Measurements from ENCODE around the gene CDC42EP3. TPM values are rescaled to one million over a fixed set of nuclear protein-coding genes. Genes with fewer than 3 reads are reported as not detected.

Gene CDC42EP3
- total RNA-seq, 4 donors from 2014 or later = 14.0 to 42.6 (median 28.7) TPM

- 90 to 92% methylated on average over 3 of the region's 3 CpGs for WGBS, 2 donors
- no peak for TF ChIP-seq POLR2A (IDR thresholded peaks at IDR 0.05)
- TF ChIP-seq, protein P1, sequence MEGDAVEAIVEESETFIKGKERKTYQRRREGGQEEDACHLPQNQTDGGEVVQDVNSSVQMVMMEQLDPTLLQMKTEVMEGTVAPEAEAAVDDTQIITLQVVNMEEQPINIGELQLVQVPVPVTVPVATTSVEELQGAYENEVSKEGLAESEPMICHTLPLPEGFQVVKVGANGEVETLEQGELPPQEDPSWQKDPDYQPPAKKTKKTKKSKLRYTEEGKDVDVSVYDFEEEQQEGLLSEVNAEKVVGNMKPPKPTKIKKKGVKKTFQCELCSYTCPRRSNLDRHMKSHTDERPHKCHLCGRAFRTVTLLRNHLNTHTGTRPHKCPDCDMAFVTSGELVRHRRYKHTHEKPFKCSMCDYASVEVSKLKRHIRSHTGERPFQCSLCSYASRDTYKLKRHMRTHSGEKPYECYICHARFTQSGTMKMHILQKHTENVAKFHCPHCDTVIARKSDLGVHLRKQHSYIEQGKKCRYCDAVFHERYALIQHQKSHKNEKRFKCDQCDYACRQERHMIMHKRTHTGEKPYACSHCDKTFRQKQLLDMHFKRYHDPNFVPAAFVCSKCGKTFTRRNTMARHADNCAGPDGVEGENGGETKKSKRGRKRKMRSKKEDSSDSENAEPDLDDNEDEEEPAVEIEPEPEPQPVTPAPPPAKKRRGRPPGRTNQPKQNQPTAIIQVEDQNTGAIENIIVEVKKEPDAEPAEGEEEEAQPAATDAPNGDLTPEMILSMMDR (IDR thresholded peaks at IDR 0.05) = no peak
- intact Hi-C loops (cut with DNase I; ENCODE audit: low total_unique reads) = no loop called here
- DNase-seq (ENCODE audit: low spot score in 2 of 2) = no peak
- no peak overlapping the region for H3K4me3 ChIP-seq (ENCODE audit: low read depth, poor library complexity, severe bottlenecking)
Measured at GRCh38 chr2:37618326-37618725, 53.1 kb downstream of the CDC42EP3 start.

GRCh38 chr2:37617119-37617892 is 54.1 kb downstream of the CDC42EP3 start:
- 91 to 92% methylated on average over 14 of the region's 14 CpGs for WGBS, 2 donors
- H3K4me3 ChIP-seq (ENCODE audit: low read depth, poor library complexity, severe bottlenecking) = no peak overlapping the region
- intact Hi-C loops (cut with DNase I; ENCODE audit: low total_unique reads) = no loop called here
- TF ChIP-seq POLR2A (IDR thresholded peaks at IDR 0.05) = no peak
- TF ChIP-seq, protein P1 (IDR thresholded peaks at IDR 0.05) = no peak
- DNase-seq (ENCODE audit: low spot score in 2 of 2) = no peak

DNA sequence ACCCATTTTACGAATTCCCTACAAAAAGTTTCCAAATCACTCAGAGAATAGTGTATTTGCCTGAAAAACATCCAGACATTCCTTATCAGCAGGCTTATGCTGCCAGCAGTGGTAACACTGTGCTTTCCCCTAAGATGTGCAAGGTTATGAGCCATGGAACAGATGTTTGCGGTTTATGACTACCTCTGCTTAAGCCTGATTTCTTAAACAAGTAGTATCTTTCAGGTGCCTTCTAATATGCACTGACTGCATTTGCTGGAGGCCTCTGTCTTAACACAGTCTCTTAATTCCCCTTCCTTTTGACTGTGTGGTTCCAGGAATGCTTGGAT is 54.8 kb downstream of the CDC42EP3 start:
- TF ChIP-seq POLR2A (IDR thresholded peaks at IDR 0.05) = no peak
- TF ChIP-seq, protein P1 (IDR thresholded peaks at IDR 0.05) = no peak
- intact Hi-C loops (cut with DNase I; ENCODE audit: low total_unique reads) = no loop called here
- no peak overlapping the region for H3K4me3 ChIP-seq (ENCODE audit: low read depth, poor library complexity, severe bottlenecking)
- 86 to 90% methylated on average over 2 of the region's 2 CpGs for WGBS, 2 donors
- DNase-seq (ENCODE audit: low spot score in 2 of 2) = no peak

DNA sequence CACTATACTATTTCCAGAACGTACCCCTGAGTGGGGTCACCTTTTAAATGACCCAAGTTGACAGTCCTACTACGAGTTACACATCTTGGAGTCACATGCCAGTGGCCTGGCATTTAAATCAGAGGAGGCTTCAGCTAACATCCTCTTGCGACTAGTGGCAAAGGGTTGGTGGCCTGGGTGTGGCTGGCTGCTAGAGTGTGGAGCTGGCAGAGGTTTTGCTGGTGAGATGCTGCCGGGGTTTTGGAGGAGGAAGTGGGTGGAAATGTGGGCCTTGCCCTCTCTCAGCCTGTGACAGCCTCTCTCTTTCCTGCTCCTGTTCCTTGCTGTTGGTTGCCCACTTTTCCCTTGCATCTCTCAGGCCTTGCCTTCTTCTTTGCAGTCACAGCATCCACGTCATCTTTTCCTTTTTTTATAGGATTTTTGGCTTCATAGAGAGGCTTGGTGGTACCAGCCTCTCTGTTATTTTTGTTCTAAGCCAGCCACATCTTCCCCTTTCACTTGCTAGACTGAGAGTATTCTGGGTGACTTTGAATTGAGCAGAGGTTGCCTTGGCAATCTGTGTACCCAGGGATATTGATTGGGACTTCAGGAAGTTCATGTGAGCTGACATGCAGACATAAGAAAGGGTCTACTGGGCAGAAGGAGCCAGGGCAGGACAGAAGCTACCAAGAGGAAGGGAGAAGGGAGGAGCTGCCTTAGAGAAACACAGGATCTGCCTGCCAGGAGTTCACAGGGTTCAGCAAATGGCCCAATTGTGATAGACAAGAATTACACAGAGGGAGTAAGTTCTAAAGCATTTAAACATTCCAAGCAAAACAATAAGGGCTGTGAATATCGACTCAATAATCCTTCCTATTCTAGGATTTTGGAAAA is 55.4 kb downstream of the CDC42EP3 start:
- TF ChIP-seq, protein P1 (IDR thresholded peaks at IDR 0.05) = no peak
- no peak for TF ChIP-seq POLR2A (IDR thresholded peaks at IDR 0.05)
- DNase-seq (ENCODE audit: low spot score in 2 of 2) = peak in 1 of 2 donors; percentile 90
- intact Hi-C loops (cut with DNase I; ENCODE audit: low total_unique reads) = no loop called here
- no peak overlapping the region for H3K4me3 ChIP-seq (ENCODE audit: low read depth, poor library complexity, severe bottlenecking)
- 57 to 61% methylated on average over 6 of the region's 6 CpGs for WGBS, 2 donors

DNA sequence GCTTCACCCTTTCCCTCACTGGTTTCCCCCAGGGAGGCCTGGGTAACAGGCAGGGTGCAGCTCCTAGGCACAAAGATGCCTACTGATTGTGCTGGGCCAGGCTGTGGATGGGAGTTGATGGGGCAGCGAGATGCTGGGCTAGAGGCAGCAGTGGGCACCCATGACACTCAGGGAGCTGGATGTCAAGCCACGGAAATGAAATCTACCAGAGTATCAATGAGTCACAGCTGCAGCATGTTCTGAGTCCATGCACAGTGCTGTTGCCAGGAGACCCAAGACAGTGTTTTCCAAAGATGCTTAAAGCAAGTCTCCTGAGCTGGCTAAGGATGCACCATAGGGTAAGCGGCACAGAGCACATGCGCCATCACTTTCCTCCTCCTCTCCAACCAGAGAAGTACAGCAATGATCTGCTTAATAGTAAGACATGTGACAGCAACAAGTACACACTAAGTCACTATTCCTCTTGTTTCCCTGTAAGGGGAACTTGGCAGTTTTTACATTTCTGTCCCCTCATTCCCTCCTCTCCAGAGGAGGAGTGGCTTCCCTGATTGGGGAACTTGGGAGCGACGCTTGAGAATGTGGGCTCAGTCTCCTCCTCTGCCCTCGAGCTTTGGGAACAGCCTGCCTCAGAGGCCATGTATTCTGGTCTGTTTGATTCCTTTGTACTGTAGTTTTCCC is 57.2 kb downstream of the CDC42EP3 start:
- WGBS, 2 donors = 71 to 78% methylated on average over 7 of the region's 7 CpGs
- intact Hi-C loops (cut with DNase I; ENCODE audit: low total_unique reads) = no loop called here
- H3K4me3 ChIP-seq (ENCODE audit: low read depth, poor library complexity, severe bottlenecking) = no peak overlapping the region
- no peak for TF ChIP-seq POLR2A (IDR thresholded peaks at IDR 0.05)
- TF ChIP-seq, protein P1 (IDR thresholded peaks at IDR 0.05) = no peak
- DNase-seq (ENCODE audit: low spot score in 2 of 2) = no peak
